Right cardiac atrium (tissue), 5 donors: Measurements from ENCODE around the gene YTHDF1. TPM values are rescaled to one million over a fixed set of nuclear protein-coding genes. Genes with fewer than 3 reads are reported as not detected.
A peak's percentile ranks its signal among the peaks of the same experiment; 100 is the strongest.

ENCODE experiments used
- ATAC-seq, 2 donors: fragments of 200-7000 bp; cut with Tn5 transposase; one replicate each; pipeline versions ENCODE4 v1.8.0 to v1.9.1; 2020; ENCODE audit warnings: moderate library complexity in 2 of 2, mild to moderate bottlenecking in 1 of 2
- DNase-seq, 3 donors: peaks; one replicate each; pipeline ENCODE4 v3.0.0-alpha.2; 2020
- H3K27ac ChIP-seq: one replicate; pipeline ENCODE4 v1.5.1; 2013; ENCODE audit warnings: mild to moderate bottlenecking, low read length, control low read depth, moderate library complexity
- H3K27me3 ChIP-seq: one replicate; pipeline ENCODE4 v1.6.1; 2013; ENCODE audit not compliant: control insufficient read depth, insufficient read depth
- H3K4me1 ChIP-seq: one replicate; pipeline ENCODE4 v1.6.1; 2013; ENCODE audit warnings: low read length; ENCODE audit not compliant: control insufficient read depth, insufficient read depth
- H3K4me3 ChIP-seq: one replicate; pipeline ENCODE4 v1.5.1; 2013; ENCODE audit warnings: low read length, control low read depth
- H3K9me3 ChIP-seq: one replicate; pipeline ENCODE4 v1.6.1; 2013; ENCODE audit warnings: low read length; ENCODE audit not compliant: control insufficient read depth
- WGBS: extraction: QIAGEN DNeasy Blood & Tissue Kit; methylation state at CpG from one replicate; pipeline ENCODE4 v1.1.7; 2013; 5-methylcytosine and 5-hydroxymethylcytosine counted together
- intact Hi-C, 4 donors: fragments of 100-400 bp; cut with DNase I; formaldehyde crosslinking; loops; one replicate each; pipeline versions ENCODE4 v1.11.0 to v1.14.0; 2022 to 2023
- polyA plus RNA-seq: library from polyadenylated mRNA; stranded (reverse); fragments of 200-250 nt; gene quantifications from one replicate; pipeline ENCODE4 v1.2.3, GENCODE V29; 2013
- total RNA-seq, 4 donors: library from RNA; stranded (reverse); fragmentation: NEBNext Ultra II Directional; extraction: Animal tissue kit (Norgen Biotek cat#: 25700); gene quantifications; one replicate each; pipeline ENCODE4 v1.2.1, GENCODE V29; 2021
- donor health status: healthy with polysubstance abuse.
- donor health status: DM: no; HTN: yes; CAD: no.
- donor health status: DM: no; HTN: no; CAD: no.
- donor health status: DM: no; HTN: yes; CAD: no; lungs with severe emphysema.
- donor health status: DM: yes; HTN: yes; CAD: no.

Gene YTHDF1
- total and polyA plus RNA-seq, 5 donors: 15.3 to 27.6 (median 24.5) TPM

DNA sequence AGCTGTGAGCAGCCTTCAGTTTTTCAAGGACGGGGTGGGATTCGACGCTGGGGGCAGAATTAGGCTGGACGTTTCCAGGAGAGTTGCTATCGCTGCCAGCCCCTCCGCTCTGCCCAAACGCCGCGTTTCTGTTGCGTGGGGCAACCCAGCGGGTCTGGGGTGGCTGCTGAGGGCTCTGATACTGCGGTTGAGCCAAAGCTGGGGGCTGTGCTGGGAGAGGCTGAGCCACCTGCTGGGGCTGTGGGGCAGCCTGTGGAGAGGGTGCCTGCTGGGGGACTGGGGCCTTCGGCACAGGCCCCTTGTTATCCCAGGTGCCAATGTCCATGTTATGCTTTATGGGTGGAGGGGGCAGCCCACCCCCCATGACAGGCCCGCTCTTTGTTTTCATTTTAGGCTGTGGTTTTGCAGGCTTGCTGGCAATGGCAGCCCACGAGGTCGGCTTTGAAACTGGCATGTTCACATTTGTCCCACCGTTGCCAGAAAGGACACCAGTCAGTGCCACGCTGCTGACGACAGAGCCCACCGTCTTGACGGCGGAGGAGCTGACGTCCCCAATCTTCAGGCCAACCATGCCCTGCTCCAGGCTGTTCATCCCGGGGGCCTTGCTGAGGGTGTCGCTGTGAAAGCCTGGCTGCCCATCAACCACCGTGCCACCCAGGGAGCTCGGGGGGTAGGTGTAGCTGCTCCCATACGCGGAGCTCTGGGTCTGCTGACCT, 13.0 kb downstream of the YTHDF1 start:
- DNase-seq: peak; percentile 8 to 35 (median 32)
- Histone ChIP-seq H3K4me3 (no peak overlapping the region), H3K27ac (no peak overlapping the region), H3K27me3 (no peaks in the 10 kb centered on the region), H3K4me1 (no peaks in the 10 kb centered on the region), H3K9me3 (no peaks in the 10 kb centered on the region)
- peak in 1 of 2 donors; percentile 8 for ATAC-seq
- intact Hi-C loops: no loop called here
- WGBS: 92% methylated on average over 29 of the region's 29 CpGs

DNA sequence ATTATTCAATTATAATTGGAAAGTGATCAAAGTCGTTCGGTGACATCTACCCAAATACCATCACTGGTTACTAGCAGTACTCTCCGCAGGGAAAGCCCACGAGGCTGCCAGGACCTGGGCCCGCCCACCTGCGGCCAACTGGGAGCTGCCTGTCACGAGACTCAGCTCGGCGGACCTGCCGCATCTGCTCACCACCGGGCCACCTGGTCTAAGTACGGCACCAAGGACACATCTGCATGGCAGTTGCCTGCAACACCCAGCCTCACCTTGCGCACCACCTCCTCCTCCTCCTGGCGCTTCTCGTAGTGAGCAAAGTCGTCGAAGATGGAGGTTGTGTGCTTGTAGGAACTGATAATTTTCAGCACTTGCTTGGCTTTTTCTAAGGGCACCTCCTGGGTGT, 13.9 kb downstream of the YTHDF1 start:
- DNase-seq (peak; percentile 13 to 44 (median 37)), ATAC-seq (no peak)
- Histone ChIP-seq H3K9me3 (no peaks in the 10 kb centered on the region), H3K4me1 (peaks cover 4% of the 10 kb centered on the region), H3K27ac (no peak overlapping the region), H3K4me3 (no peak overlapping the region), H3K27me3 (no peaks in the 10 kb centered on the region)
- intact Hi-C loops: no loop called here
- 88% methylated on average over 17 of the region's 17 CpGs for WGBS

DNA sequence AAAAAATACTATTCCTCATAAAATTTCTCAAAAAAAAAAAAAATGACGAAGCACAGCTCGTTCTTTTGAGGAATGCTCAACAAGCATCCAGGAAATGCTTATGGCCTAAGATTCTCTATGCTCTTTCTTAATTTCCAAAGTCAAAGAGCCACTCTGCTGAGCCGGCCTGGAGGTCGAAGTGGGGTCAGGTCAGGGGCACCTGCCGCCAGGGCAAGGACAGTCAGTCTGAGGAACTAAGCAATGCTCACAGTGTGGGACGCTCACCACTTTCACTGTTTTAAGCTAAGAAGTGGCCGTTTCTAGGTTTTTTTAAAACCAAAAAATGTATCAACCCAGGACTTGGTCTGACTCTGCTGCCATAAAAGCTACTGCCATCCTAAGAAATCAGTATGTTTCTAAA, 17.3 kb downstream of the YTHDF1 start:
- intact Hi-C loops: no loop called here
- no peak overlapping the region for H3K4me3 ChIP-seq
- 71% methylated on average over 7 of the region's 7 CpGs for WGBS
- peaks cover 4% of the 10 kb centered on the region for H3K4me1 ChIP-seq
- H3K9me3 ChIP-seq: no peaks in the 10 kb centered on the region
- H3K27ac ChIP-seq: no peak overlapping the region
- no peaks in the 10 kb centered on the region for H3K27me3 ChIP-seq
- ATAC-seq (no peak), DNase-seq (peak in 1 of 3 donors; percentile 42)

DNA sequence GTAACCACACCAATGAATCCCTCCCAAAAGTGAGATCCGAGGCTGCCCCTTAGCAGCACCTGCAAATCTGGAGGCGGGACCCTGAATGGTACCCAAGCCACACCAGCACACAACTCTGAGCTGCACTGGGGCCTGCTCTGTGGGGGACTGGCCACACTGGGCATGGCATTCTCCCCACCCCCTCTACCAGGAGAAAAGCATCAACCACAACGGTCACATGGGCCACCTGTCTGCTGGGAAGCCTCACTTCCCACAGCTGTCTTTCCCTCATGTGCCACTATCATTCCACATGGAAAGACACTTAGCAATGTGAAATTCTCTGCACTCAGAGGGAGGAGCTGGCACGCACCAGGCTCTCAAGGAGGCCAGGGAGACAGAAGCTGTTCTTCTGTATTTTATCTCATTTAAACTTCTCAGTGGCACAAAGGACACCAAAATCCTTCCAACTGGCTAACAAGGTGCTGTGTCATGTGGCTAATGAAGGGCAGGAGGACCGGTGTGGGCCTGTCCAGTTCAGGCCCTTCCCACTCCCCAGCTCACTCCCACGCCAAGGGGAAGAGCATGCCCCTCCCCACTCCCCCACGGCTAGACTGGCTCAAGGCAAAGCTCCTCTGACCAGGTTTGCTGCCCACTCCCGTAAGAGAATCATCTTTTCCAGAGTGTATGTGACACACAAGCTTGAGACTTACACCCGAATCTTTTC, 19.0 kb downstream of the YTHDF1 start:
- no peak overlapping the region for H3K4me3 ChIP-seq
- peaks cover 4% of the 10 kb centered on the region for H3K4me1 ChIP-seq
- 64% methylated on average over 9 of the region's 9 CpGs for WGBS
- H3K9me3 ChIP-seq: no peaks in the 10 kb centered on the region
- intact Hi-C loops: no loop called here
- no peak overlapping the region for H3K27ac ChIP-seq
- no peaks in the 10 kb centered on the region for H3K27me3 ChIP-seq
- ATAC-seq (peak; percentile 42 to 43), DNase-seq (peak in 1 of 3 donors; percentile 26)

DNA sequence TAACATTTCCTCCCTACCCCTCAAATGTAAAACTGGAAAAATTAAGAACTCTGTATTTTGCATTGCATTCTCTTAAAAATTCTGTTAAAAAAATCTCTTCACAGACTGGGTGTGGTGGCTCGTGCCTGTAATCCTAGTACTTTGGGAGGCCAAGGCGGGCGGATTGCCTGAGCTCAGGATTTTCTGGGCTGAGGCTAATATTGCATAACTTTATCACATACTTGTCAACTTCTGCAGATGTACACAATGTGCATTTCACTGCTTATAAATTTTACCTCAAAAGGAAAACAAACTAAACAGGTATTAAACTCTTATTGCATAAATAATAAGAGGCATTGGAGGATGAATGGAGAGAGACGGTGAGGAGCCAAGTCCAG, 21.1 kb downstream of the YTHDF1 start:
- ATAC-seq: no peak
- peak in 1 of 3 donors; percentile 1 for DNase-seq
- Histone ChIP-seq H3K4me3 (no peak overlapping the region), H3K4me1 (peaks cover 4% of the 10 kb centered on the region), H3K27me3 (no peaks in the 10 kb centered on the region), H3K27ac (no peak overlapping the region), H3K9me3 (no peaks in the 10 kb centered on the region)
- 95% methylated on average over 4 of the region's 4 CpGs for whole genome bisulfite sequencing
- intact Hi-C loops: no loop called here

DNA sequence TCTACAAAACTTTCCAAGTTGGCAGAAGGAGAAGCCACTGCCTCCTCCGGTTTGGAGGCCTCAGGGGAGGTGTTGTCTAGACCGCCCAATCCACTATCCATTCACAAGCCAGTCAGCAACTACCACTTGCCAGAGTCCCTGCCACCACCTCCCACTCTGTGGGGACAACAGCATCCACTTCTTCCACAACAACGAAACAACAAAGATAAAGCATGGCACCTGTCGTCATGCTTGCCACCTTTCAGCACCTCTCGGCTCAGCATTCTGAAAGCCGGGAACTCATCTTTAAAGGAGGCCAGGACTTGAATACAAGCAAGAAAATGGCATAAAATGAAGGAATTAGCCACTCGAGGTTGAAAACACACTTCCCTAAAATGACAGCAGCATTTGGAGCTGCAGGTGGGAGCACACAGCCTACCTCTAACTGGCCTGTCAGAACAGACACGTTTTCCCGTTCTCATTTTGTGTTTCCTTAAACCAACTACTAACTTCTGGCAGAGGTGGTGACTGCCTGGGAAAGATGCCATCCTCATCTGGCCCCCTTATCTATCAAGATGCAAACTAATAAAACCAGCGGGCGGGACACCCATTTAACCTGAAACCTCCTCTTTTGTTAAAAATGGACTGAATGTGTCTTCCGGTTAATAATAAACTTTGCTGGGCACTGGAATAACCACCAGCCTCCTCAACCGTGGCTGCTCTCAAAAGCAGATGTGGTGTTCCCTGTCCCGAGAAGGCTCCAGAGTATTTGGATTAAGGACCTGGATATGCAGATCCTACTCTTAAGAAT, 21.7 kb downstream of the YTHDF1 start:
- DNase-seq: no peak
- 75% methylated on average over 14 of the region's 14 CpGs for WGBS

DNA sequence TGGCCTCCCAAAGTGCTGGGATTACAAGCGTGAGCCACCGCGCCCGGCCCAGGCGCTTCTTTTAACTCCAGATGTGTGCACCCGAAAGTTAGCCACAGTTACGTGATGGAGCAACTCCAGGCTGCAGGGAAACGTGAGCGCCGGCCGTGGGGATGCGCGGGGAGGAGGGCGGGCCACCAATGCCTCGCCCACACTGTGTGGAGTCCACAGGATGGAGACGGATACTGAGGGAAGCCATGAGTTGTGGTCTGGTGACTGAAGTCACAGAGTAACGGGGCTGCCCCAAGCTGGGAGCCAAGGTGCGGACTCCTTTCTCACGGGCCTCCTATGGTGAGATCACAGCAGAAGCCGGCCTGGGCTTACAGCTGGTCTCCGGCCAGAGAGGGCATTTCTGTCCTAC, 23.2 kb downstream of the YTHDF1 start:
- H3K4me3 ChIP-seq: no peak overlapping the region
- no peaks in the 10 kb centered on the region for H3K27me3 ChIP-seq
- intact Hi-C loops: no loop called here
- H3K27ac ChIP-seq: no peak overlapping the region
- H3K9me3 ChIP-seq: no peaks in the 10 kb centered on the region
- peaks cover 4% of the 10 kb centered on the region for H3K4me1 ChIP-seq
- DNase-seq: no peak
- ATAC-seq: no peak
- WGBS: 92% methylated on average over 21 of the region's 21 CpGs

More for the DNA sequence above, 21.7 kb downstream of the YTHDF1 start:
- Histone ChIP-seq H3K4me3 (no peak overlapping the region), H3K9me3 (no peaks in the 10 kb centered on the region), H3K4me1 (peaks cover 4% of the 10 kb centered on the region), H3K27ac (no peak overlapping the region), H3K27me3 (no peaks in the 10 kb centered on the region)
- no peak for ATAC-seq
- intact Hi-C loops: no loop called here

DNA sequence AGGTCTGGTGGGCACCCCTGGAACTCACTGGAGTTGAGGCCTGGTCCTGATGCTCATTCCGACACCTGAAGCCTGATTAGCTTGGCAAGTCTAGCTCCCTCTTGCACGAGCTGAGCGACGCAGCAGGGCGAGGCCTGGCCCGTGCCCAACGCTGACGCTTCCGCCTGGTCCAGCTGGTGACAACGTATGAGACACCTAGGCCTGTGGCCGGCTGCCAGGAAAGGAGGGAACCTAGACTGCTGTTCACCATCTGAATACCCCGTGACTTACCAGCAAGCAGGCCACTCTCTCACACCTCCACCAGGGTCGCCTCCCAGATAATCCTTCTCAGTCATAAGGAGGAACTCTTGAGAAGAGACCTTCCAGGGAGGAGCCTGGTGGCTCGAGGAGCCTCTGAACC, 24.5 kb downstream of the YTHDF1 start:
- peak; percentile 68 to 84 (median 79) for DNase-seq
- peak; percentile 56 to 59 for ATAC-seq

DNA sequence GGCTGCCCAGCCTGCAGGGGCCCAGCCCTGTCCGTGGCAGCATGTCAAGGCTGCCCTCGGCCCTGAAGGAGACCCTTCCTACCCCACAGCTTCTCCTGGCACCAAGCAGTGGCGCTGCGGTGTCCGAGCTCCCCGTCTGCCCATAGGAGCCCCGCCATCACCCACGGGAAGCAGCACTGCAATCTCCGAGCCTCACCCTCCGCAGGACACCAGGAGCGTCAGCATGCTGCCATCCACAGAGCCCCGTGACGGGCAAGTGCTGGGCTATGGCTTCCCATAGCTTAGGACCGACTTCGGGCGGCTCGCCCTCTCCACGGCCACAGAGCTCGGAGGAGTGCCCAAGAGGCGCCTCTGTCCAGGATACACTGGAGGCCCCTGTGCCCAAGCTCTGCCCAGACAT, 25.1 kb downstream of the YTHDF1 start:
- Histone ChIP-seq H3K27me3 (no peaks in the 10 kb centered on the region), H3K4me1 (no peaks in the 10 kb centered on the region), H3K9me3 (no peaks in the 10 kb centered on the region), H3K27ac (no peak overlapping the region), H3K4me3 (no peak overlapping the region)
- 86% methylated on average over 20 of the region's 20 CpGs for whole genome bisulfite sequencing
- intact Hi-C loops: no loop called here
- ATAC-seq: peak in 1 of 2 donors; percentile 8
- DNase-seq: no peak

More for the DNA sequence above, 24.5 kb downstream of the YTHDF1 start:
- 52% methylated on average over 14 of the region's 14 CpGs for WGBS
- no peak overlapping the region for H3K27ac ChIP-seq
- intact Hi-C loops: no loop called here
- no peak overlapping the region for H3K4me3 ChIP-seq
- no peaks in the 10 kb centered on the region for H3K27me3 ChIP-seq
- no peaks in the 10 kb centered on the region for H3K9me3 ChIP-seq
- no peaks in the 10 kb centered on the region for H3K4me1 ChIP-seq

DNA sequence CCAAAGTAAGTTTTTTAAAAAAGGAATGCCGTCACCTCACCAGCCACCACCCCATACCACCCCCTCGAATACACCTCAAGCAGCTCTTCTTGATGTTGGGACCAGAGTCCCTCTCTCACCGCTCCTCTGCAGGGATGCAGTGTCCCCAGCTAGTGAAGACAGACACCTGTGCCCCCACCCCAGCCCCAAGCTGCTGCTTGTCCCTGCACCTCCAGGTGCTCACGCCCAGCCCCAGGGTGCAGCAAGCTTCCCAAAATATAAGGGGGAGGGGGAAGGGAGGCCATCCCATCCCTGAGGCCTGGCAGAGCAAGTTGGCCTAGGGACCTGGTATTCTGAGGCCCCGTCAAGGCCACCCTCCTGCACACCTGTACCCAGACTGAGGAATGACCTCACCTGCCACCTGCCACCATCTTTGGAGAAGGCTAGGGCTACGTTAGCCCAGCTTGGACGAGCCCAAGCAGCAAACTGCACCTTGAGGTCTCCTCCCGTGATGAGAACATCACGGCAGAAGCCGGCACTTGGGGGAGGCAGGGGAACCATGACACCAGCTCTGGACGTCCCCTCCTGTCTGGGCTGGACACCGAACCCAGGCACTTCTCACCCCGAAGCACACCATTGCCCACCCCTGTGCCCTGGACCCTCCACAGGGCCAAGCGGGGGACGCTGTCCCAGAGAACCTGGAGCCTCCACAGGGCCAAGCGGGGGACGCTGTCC, 25.9 kb downstream of the YTHDF1 start:
- Histone ChIP-seq H3K27me3 (no peaks in the 10 kb centered on the region), H3K4me1 (no peaks in the 10 kb centered on the region), H3K27ac (no peak overlapping the region), H3K4me3 (no peak overlapping the region), H3K9me3 (no peaks in the 10 kb centered on the region)
- ATAC-seq: no peak
- intact Hi-C loops: loop anchor here in 1 of 4 donors (10.0 kb wide), 1 partner anchor 135 kb away; no protein-coding TSS in a partner anchor
- 91% methylated on average over 17 of the region's 17 CpGs for WGBS
- peak in 1 of 3 donors; percentile 4 for DNase-seq
